Astrocyte (in vitro differentiated cells and primary cell): ENCODE data around the gene RGS14. TPM values are rescaled to one million over a fixed set of nuclear protein-coding genes. Genes with fewer than 3 reads are reported as not detected.

Source experiments
- DNase-seq: peaks from one replicate; pipeline ENCODE4 v3.0.0-alpha.2; 2010; ENCODE audit warnings: low read depth
- FAIRE-seq: peaks from 2 replicates; lab custom pipeline; 2011; peaks lifted over from hg19 to GRCh38; lab: Jason Lieb, UNC
- H2AFZ ChIP-seq: 2 replicates; pipeline ENCODE4 v1.6.0; 2012; ENCODE audit warnings: low read depth, low read length, inconsistent platforms
- H3K27ac ChIP-seq: 2 replicates; pipeline ENCODE4 v1.5.1; 2011; ENCODE audit warnings: low read depth, low read length, inconsistent platforms
- H3K27me3 ChIP-seq: 2 replicates; pipeline ENCODE4 v1.6.0; 2011; ENCODE audit warnings: low read length, inconsistent platforms; ENCODE audit not compliant: insufficient read depth
- H3K36me3 ChIP-seq: 2 replicates; pipeline ENCODE4 v1.5.1; 2011; ENCODE audit warnings: low read length, inconsistent platforms; ENCODE audit not compliant: insufficient read depth
- H3K4me1 ChIP-seq: 2 replicates; pipeline ENCODE4 v1.5.1; 2011; ENCODE audit warnings: low read length, inconsistent platforms; ENCODE audit not compliant: insufficient read depth
- H3K4me2 ChIP-seq: 2 replicates; pipeline ENCODE4 v1.6.0; 2012; ENCODE audit warnings: low read length, inconsistent platforms
- H3K4me3 ChIP-seq: 2 replicates; pipeline ENCODE4 v1.5.1; 2011; ENCODE audit warnings: low read depth, mild to moderate bottlenecking, low read length, inconsistent platforms; ENCODE audit not compliant: insufficient read depth
- H3K79me2 ChIP-seq: 2 replicates; pipeline ENCODE4 v1.6.0; 2012; ENCODE audit warnings: mild to moderate bottlenecking, low read length, inconsistent platforms; ENCODE audit not compliant: insufficient read depth
- H3K9ac ChIP-seq: 2 replicates; pipeline ENCODE4 v1.6.0; 2012; ENCODE audit warnings: mild to moderate bottlenecking, low read length, inconsistent platforms
- H3K9me3 ChIP-seq: 2 replicates; pipeline ENCODE4 v1.5.1; 2012; ENCODE audit warnings: low read depth, mild to moderate bottlenecking, low read length, inconsistent platforms; ENCODE audit not compliant: insufficient read depth
- H4K20me1 ChIP-seq: 2 replicates; pipeline ENCODE4 v1.6.0; 2012; ENCODE audit warnings: low read length, inconsistent platforms; ENCODE audit not compliant: insufficient read depth
- H3K27ac Mint-ChIP-seq: one replicate; pipeline ENCODE4 v1.8.0; 2021; ENCODE audit warnings: mild to moderate bottlenecking, mixed read lengths; ENCODE audit not compliant: unreplicated experiment
- H3K27me3 Mint-ChIP-seq: one replicate; pipeline ENCODE4 v1.8.0; 2021; ENCODE audit warnings: low read depth, mixed read lengths; ENCODE audit not compliant: unreplicated experiment
- H3K36me3 Mint-ChIP-seq: one replicate; pipeline ENCODE4 v1.8.0; 2021; ENCODE audit warnings: low read depth, mixed read lengths; ENCODE audit not compliant: unreplicated experiment
- H3K4me1 Mint-ChIP-seq: one replicate; pipeline ENCODE4 v1.8.0; 2021; ENCODE audit warnings: low read depth, mixed read lengths; ENCODE audit not compliant: unreplicated experiment
- H3K4me3 Mint-ChIP-seq: one replicate; pipeline ENCODE4 v1.8.0; 2021; ENCODE audit warnings: mild to moderate bottlenecking, moderate library complexity, mixed read lengths; ENCODE audit not compliant: unreplicated experiment
- H3K9me3 Mint-ChIP-seq: one replicate; pipeline ENCODE4 v1.8.0; 2021; ENCODE audit warnings: mild to moderate bottlenecking, mixed read lengths; ENCODE audit not compliant: unreplicated experiment
- EZH2 ChIP-seq: IDR thresholded peaks from 2 replicates; pipeline ENCODE4 v1.6.1; 2012; ENCODE audit warnings: mild to moderate bottlenecking, low read length, inconsistent platforms; ENCODE audit not compliant: insufficient read depth
- total RNA-seq: library from RNA; stranded (reverse); gene quantifications from 2 replicates; pipeline ENCODE4 v1.2.1, GENCODE V29; 2021
- TF ChIP-seq, protein P1 (sequence below): IDR thresholded peaks from 2 replicates; pipeline ENCODE4 v1.5.1; 2011; ENCODE audit warnings: low read depth, mild to moderate bottlenecking, inconsistent platforms, low read length, moderate library complexity; ENCODE audit not compliant: insufficient read depth

Gene RGS14
- total RNA-seq, 1 donor from 2014 or later, result 7.8 TPM

DNA sequence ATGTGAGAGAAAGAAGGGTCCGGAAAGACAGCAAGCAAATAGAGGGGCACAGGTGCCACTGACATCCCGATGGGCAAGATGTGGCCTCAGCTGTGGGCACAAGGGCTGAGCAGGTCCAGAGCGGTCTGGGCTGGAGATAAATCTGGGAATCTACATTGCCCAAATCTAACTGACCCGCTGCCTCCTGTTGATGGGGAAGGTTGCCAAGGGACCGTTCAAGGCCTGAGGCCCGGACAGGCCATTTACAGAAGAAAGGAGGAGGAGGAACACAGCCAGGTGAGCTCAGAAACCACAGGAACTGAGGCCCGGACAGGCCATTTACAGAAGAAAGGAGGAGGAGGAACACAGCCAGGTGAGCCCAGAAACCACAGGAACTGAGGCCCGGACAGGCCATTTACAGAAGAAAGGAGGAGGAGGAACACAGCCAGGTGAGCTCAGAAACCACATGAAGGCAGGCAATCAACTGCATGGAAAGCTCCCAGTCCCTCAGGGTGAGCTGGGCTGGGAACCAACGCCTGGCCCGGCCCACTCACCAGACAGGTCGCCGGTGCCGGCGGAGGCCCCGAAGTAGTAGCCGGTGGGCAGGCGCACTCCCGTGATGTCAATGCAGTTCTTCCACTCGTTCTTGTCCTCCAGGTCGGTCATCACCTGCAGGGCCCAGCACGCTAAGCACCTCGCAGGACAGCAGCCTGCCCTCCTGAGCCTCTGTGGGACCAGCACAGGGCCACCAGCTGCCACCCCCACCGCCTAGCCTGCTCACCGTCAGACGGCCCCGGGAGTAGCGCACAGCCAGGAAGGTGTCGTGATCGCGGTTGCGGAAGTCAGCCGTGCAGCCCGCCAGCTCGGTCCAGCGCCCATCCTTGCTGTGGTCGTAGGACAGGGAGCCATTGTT lies 20.9 kb upstream of the RGS14 start:
- Histone ChIP-seq H3K4me3 (no peak overlapping the region), H3K27ac (no peak overlapping the region), H4K20me1 (peaks cover 59% of the 10 kb centered on the region), H3K36me3 (peaks cover 14% of the 10 kb centered on the region), H3K9ac (no peak overlapping the region), H3K27me3 (no peaks in the 10 kb centered on the region), H3K9me3 (no peaks in the 10 kb centered on the region), H3K4me1 (no peaks in the 10 kb centered on the region), H3K79me2 (peaks cover 35% of the 10 kb centered on the region), H3K4me2 (no peak overlapping the region), H2AFZ (no peak overlapping the region)
- no peak overlapping the region for H3K4me3 Mint-ChIP-seq
- peaks cover 21% of the 10 kb centered on the region for H3K36me3 Mint-ChIP-seq
- H3K27me3 Mint-ChIP-seq, result no peaks in the 10 kb centered on the region
- DNase-seq (no peak), FAIRE-seq (no peak)
- H3K27ac Mint-ChIP-seq, result no peak overlapping the region
- H3K4me1 Mint-ChIP-seq, result no peaks in the 10 kb centered on the region
- no peak for TF ChIP-seq EZH2
- TF ChIP-seq, protein P1, sequence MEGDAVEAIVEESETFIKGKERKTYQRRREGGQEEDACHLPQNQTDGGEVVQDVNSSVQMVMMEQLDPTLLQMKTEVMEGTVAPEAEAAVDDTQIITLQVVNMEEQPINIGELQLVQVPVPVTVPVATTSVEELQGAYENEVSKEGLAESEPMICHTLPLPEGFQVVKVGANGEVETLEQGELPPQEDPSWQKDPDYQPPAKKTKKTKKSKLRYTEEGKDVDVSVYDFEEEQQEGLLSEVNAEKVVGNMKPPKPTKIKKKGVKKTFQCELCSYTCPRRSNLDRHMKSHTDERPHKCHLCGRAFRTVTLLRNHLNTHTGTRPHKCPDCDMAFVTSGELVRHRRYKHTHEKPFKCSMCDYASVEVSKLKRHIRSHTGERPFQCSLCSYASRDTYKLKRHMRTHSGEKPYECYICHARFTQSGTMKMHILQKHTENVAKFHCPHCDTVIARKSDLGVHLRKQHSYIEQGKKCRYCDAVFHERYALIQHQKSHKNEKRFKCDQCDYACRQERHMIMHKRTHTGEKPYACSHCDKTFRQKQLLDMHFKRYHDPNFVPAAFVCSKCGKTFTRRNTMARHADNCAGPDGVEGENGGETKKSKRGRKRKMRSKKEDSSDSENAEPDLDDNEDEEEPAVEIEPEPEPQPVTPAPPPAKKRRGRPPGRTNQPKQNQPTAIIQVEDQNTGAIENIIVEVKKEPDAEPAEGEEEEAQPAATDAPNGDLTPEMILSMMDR, result no peak
- H3K9me3 Mint-ChIP-seq, result no peaks in the 10 kb centered on the region

DNA sequence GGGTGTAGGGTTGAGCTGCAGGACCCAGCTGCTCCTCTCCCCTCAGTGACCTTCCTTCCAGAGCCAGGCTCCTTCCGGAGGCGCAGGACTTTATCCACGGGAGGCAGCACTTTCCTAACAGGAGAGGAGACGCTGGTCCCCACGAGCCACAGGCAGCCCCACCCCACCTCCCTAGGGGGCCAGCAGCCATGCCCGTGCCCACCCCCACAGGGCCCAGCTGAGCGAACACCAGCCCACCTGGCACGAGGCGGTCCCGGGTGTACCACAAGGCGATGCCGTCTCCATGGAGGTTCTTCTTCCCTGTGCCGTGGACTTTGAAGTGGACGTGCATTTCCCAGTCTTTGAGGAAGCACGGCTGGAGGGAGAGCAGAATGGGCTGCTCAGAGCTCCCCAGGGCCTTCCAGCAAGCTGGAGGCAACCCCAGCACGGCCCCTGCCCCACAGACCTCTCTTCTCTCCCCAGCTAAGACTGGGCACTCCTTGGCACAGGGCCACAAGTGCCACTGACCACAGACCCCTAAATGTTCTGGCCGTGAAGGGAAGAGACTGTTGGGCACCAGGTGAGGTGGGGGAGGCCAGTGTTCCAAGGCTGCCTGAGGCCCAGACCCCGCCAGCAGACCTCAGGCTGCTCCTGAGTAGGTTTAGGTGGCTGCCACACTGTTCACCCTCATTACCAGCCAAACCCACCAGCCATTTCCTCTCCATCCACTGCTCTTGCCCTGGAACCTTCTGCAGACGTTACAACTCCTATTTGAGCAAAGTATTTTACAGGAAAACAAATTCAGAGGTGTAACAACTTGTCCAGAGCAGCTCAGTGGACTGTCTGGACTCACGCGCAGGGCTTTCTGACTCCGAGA lies 19.2 kb upstream of the RGS14 start:
- Histone ChIP-seq H3K9ac (no peak overlapping the region), H3K4me2 (no peak overlapping the region), H3K27ac (no peak overlapping the region), H3K4me3 (no peak overlapping the region), H3K4me1 (no peaks in the 10 kb centered on the region), H3K9me3 (no peaks in the 10 kb centered on the region), H3K36me3 (peaks cover 14% of the 10 kb centered on the region), H3K79me2 (peaks cover 43% of the 10 kb centered on the region), H3K27me3 (no peaks in the 10 kb centered on the region), H2AFZ (no peak overlapping the region), H4K20me1 (peaks cover 50% of the 10 kb centered on the region)
- Mint-ChIP-seq H3K27ac (no peak overlapping the region), H3K27me3 (no peaks in the 10 kb centered on the region), H3K4me3 (no peak overlapping the region), H3K36me3 (peaks cover 19% of the 10 kb centered on the region), H3K9me3 (no peaks in the 10 kb centered on the region), H3K4me1 (no peaks in the 10 kb centered on the region)
- TF ChIP-seq, protein P1, result no peak
- TF ChIP-seq EZH2, result no peak
- DNase-seq (no peak), FAIRE-seq (no peak)
